ENCODE data around the gene CELSR1. TPM values are rescaled to one million over a fixed set of nuclear protein-coding genes. Genes with fewer than 3 reads are reported as not detected.

The CELSR1 gene
- total RNA-seq, 1 donor from 2014 or later, result 2.1 TPM

- Histone ChIP-seq H3K27ac (ENCODE audit: low read depth, low read length) (no peak overlapping the region), H3K9ac (ENCODE audit: low read depth in 1 of 3, low read length in 3 of 3) (no peak overlapping the region), H3K27me3 (ENCODE audit: control insufficient read depth in 3 of 3, insufficient read depth in 3 of 3, low read length in 3 of 3) (no peaks in the 10 kb centered on the region)
Measured at GRCh38 chr22:46574438-46574992, 37.1 kb upstream of the CELSR1 start.

DNA sequence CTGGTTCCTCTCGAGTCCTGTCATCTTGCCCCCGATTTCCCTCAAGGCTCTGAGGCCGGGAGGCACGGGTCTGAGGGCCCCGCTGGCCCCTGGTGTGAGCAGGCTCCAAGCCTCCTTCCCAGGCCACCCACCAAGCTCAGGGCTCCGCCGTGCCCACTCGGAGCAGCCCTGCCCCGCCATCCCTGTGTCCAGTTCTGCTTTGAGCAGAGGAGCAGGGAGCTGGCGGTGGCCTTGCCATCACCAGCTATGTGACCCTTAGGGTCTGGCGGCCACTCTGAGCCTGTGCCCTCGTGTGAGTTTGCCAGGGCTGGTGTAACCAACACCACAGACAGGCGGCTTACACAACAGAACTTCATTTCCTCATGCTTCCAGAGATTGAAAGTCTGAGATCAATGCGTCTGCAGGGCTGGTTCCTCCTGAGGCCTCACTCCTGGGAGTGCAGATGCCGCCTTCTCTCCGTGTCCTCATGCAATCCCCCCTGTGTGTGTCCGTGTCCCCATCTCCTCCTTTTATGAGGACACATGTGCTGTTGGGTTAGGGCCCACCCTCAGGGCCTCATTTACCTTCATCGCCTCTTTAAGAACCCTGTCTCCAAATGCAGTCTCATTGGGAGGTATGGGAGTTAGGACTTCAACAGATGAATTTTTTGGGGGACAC lies 36.5 kb upstream of the CELSR1 start:
- Histone ChIP-seq H3K4me3 (ENCODE audit: low read length in 3 of 3) (no peak overlapping the region), H3K27ac (ENCODE audit: low read depth, low read length) (no peak overlapping the region), H3K9ac (ENCODE audit: low read depth in 1 of 3, low read length in 3 of 3) (no peak overlapping the region), H3K27me3 (ENCODE audit: control insufficient read depth in 3 of 3, insufficient read depth in 3 of 3, low read length in 3 of 3) (no peaks in the 10 kb centered on the region), H3K4me1 (ENCODE audit: control insufficient read depth in 3 of 3, insufficient read depth in 3 of 3, low read length in 3 of 3) (peaks cover 24 to 28% (median 24%) of the 10 kb centered on the region in 3 donors), H3K36me3 (ENCODE audit: control insufficient read depth in 3 of 3, insufficient read depth in 3 of 3, low read length in 3 of 3) (no peaks in the 10 kb centered on the region), H3K9me3 (ENCODE audit: control insufficient read depth in 3 of 3, low read length in 3 of 3) (peaks cover 0 to 3% (median 0%) of the 10 kb centered on the region in 3 donors)

More at GRCh38 chr22:46574438-46574992, 37.1 kb upstream of the CELSR1 start:
- Histone ChIP-seq H3K36me3 (ENCODE audit: control insufficient read depth in 3 of 3, insufficient read depth in 3 of 3, low read length in 3 of 3) (no peaks in the 10 kb centered on the region), H3K4me1 (ENCODE audit: control insufficient read depth in 3 of 3, insufficient read depth in 3 of 3, low read length in 3 of 3) (peaks cover 30 to 34% (median 30%) of the 10 kb centered on the region in 3 donors), H3K9me3 (ENCODE audit: control insufficient read depth in 3 of 3, low read length in 3 of 3) (peaks cover 0 to 3% (median 0%) of the 10 kb centered on the region in 3 donors), H3K4me3 (ENCODE audit: low read length in 3 of 3) (no peak overlapping the region)

GRCh38 chr22:46572911-46573780 lies 35.7 kb upstream of the CELSR1 start:
- Histone ChIP-seq H3K27ac (ENCODE audit: low read depth, low read length) (no peak overlapping the region), H3K4me1 (ENCODE audit: control insufficient read depth in 3 of 3, insufficient read depth in 3 of 3, low read length in 3 of 3) (peaks cover 16 to 21% (median 17%) of the 10 kb centered on the region in 3 donors), H3K4me3 (ENCODE audit: low read length in 3 of 3) (no peak overlapping the region), H3K9me3 (ENCODE audit: control insufficient read depth in 3 of 3, low read length in 3 of 3) (peaks cover 0 to 3% (median 0%) of the 10 kb centered on the region in 3 donors), H3K36me3 (ENCODE audit: control insufficient read depth in 3 of 3, insufficient read depth in 3 of 3, low read length in 3 of 3) (no peaks in the 10 kb centered on the region), H3K9ac (ENCODE audit: low read depth in 1 of 3, low read length in 3 of 3) (no peak overlapping the region), H3K27me3 (ENCODE audit: control insufficient read depth in 3 of 3, insufficient read depth in 3 of 3, low read length in 3 of 3) (no peaks in the 10 kb centered on the region)

DNA sequence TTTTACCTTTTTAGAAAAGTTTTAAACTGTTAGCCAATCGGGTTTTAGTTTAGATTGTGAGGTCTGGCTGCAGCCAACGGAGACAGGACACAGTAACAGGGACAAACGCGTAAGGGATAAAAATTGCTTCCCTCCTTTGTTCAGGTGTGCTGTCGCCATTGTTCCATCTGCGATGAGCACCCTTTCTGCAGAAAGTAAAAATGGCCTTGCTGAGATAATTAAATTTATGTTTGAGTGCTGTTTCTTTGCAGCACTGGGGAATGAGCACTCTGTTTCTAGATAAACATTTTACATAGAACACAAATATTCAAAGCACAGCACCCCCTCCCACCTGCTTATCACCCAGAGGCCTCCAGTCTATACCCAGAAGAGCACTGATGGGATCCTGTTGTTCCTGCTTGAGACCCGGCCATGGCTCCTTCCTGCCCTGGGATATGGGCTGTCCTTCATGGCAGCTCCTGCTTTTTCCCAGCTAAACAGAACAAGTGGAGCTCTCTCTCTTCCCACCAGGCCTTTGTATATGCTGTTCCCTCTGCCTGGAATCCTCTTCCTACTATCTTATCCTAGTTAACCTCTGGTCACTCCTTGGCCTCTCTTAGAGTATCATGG lies 34.3 kb upstream of the CELSR1 start:
- H3K27ac ChIP-seq (ENCODE audit: low read depth, low read length), result no peak overlapping the region
- no peaks in the 10 kb centered on the region for H3K27me3 ChIP-seq (ENCODE audit: control insufficient read depth in 3 of 3, insufficient read depth in 3 of 3, low read length in 3 of 3)
- peaks cover 10 to 14% (median 10%) of the 10 kb centered on the region in 3 donors for H3K4me1 ChIP-seq (ENCODE audit: control insufficient read depth in 3 of 3, insufficient read depth in 3 of 3, low read length in 3 of 3)
- peaks cover 0 to 3% (median 0%) of the 10 kb centered on the region in 3 donors for H3K9me3 ChIP-seq (ENCODE audit: control insufficient read depth in 3 of 3, low read length in 3 of 3)
- no peak overlapping the region for H3K4me3 ChIP-seq (ENCODE audit: low read length in 3 of 3)
- H3K9ac ChIP-seq (ENCODE audit: low read depth in 1 of 3, low read length in 3 of 3), result no peak overlapping the region
- H3K36me3 ChIP-seq (ENCODE audit: control insufficient read depth in 3 of 3, insufficient read depth in 3 of 3, low read length in 3 of 3), result no peaks in the 10 kb centered on the region

- Histone ChIP-seq H3K9me3 (ENCODE audit: control insufficient read depth in 3 of 3, low read length in 3 of 3) (peaks cover 0 to 3% (median 0%) of the 10 kb centered on the region in 3 donors), H3K4me1 (ENCODE audit: control insufficient read depth in 3 of 3, insufficient read depth in 3 of 3, low read length in 3 of 3) (no peaks in the 10 kb centered on the region), H3K4me3 (ENCODE audit: low read length in 3 of 3) (no peak overlapping the region), H3K9ac (ENCODE audit: low read depth in 1 of 3, low read length in 3 of 3) (no peak overlapping the region), H3K36me3 (ENCODE audit: control insufficient read depth in 3 of 3, insufficient read depth in 3 of 3, low read length in 3 of 3) (no peaks in the 10 kb centered on the region), H3K27me3 (ENCODE audit: control insufficient read depth in 3 of 3, insufficient read depth in 3 of 3, low read length in 3 of 3) (no peaks in the 10 kb centered on the region), H3K27ac (ENCODE audit: low read depth, low read length) (no peak overlapping the region)
Measured at GRCh38 chr22:46569848-46570695, 32.7 kb upstream of the CELSR1 start.

DNA sequence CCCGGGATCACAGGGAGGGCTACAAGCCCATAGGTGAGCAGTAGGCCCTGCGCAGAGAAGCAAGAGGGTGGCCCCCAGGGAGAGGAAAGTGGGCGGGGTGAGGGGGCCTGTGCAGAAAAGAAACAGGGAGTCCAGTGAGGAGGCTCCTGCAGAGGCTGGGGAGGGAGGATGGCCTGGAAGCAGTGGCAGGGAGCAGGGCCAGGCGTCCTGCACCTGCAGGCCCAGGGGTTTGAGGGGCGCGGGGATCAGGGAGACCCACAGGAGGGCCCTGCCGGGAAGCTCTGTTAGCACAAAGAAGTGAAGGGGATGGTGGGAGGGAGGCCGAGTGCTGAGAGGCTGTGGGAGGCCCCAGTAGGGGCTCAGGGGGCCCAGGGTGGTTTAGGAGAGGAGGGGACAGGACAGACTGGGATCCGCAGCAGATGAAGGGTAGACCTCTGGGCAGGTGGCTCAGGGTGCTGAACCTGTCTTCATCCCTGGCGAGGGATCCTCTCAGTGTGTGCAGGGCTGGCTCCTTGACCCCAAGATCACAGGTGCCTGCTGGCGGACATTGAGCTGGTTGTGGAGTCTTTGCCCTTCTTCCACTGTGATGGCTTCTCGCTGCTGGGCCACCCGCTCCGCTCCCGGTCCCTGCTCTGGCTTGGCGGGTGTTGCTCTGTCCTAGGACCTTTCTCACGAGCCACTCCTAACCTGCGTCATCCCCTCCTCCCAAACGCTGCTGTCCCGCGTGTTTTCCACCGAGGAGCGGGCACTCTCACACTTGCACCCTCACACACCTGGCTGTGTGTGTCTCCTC lies 31.8 kb upstream of the CELSR1 start:
- Histone ChIP-seq H3K27ac (ENCODE audit: low read depth, low read length) (no peak overlapping the region), H3K9me3 (ENCODE audit: control insufficient read depth in 3 of 3, low read length in 3 of 3) (peaks cover 0 to 3% (median 0%) of the 10 kb centered on the region in 3 donors), H3K4me1 (ENCODE audit: control insufficient read depth in 3 of 3, insufficient read depth in 3 of 3, low read length in 3 of 3) (no peaks in the 10 kb centered on the region), H3K4me3 (ENCODE audit: low read length in 3 of 3) (no peak overlapping the region), H3K9ac (ENCODE audit: low read depth in 1 of 3, low read length in 3 of 3) (no peak overlapping the region), H3K36me3 (ENCODE audit: control insufficient read depth in 3 of 3, insufficient read depth in 3 of 3, low read length in 3 of 3) (no peaks in the 10 kb centered on the region), H3K27me3 (ENCODE audit: control insufficient read depth in 3 of 3, insufficient read depth in 3 of 3, low read length in 3 of 3) (no peaks in the 10 kb centered on the region)

DNA sequence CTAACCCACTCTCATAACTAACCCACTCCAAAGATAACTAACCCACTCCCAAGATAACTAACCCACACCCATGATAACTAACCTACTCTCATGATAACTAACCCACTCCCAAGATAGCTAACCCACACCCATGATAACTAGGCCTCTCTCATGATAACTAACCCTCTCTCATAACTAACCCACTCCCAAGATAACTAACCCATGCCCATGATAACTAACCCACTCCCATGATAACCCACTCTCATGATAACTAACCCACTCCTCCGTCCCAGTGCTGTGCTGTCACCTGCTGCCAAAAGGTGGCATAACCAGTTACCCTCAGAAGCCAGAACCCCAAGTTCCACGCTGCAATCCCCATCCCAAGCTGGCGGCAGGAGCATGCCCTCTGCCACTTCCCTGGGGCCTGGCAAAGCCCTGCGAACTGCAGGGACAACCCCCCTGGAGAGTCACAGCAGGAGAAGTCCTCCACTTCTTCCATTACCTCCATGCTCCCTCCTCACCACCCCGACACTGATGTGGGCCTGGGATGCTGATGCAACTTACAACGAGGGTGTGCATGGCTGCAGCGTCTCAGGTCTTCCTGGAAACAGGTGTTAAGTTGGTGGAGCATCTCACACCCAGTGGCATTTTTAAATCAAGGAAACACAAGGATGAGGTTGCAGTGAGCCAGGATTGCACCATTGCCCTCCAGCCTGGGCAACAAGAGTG lies 30.8 kb upstream of the CELSR1 start:
- H3K27ac ChIP-seq (ENCODE audit: low read depth, low read length), result no peak overlapping the region
- peaks cover 6 to 9% (median 8%) of the 10 kb centered on the region in 3 donors for H3K4me1 ChIP-seq (ENCODE audit: control insufficient read depth in 3 of 3, insufficient read depth in 3 of 3, low read length in 3 of 3)
- peaks cover 0 to 3% (median 0%) of the 10 kb centered on the region in 3 donors for H3K9me3 ChIP-seq (ENCODE audit: control insufficient read depth in 3 of 3, low read length in 3 of 3)
- H3K4me3 ChIP-seq (ENCODE audit: low read length in 3 of 3), result no peak overlapping the region
- H3K9ac ChIP-seq (ENCODE audit: low read depth in 1 of 3, low read length in 3 of 3), result no peak overlapping the region
- no peaks in the 10 kb centered on the region for H3K27me3 ChIP-seq (ENCODE audit: control insufficient read depth in 3 of 3, insufficient read depth in 3 of 3, low read length in 3 of 3)
- no peaks in the 10 kb centered on the region for H3K36me3 ChIP-seq (ENCODE audit: control insufficient read depth in 3 of 3, insufficient read depth in 3 of 3, low read length in 3 of 3)

DNA sequence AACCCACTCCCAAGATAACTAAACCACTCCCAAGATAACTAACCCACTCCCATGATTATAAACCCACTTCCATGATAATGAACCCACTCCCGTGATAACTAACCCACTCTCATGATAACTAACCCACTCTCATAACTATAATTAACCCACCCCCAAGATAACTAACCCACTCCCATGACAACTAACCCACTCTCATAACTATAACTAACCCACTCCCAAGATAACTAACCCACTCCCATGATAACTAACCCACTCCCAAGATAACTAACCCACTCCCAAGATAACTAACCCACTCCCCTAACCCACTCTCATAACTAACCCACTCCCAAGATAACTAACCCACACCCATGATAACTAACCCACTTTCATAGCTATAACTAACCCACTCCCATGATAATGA lies 30.1 kb upstream of the CELSR1 start:
- H3K9ac ChIP-seq (ENCODE audit: low read depth in 1 of 3, low read length in 3 of 3), result no peak overlapping the region
- H3K4me1 ChIP-seq (ENCODE audit: control insufficient read depth in 3 of 3, insufficient read depth in 3 of 3, low read length in 3 of 3), result peaks cover 6 to 10% (median 9%) of the 10 kb centered on the region in 3 donors
- peaks cover 0 to 3% (median 0%) of the 10 kb centered on the region in 3 donors for H3K9me3 ChIP-seq (ENCODE audit: control insufficient read depth in 3 of 3, low read length in 3 of 3)
- no peaks in the 10 kb centered on the region for H3K36me3 ChIP-seq (ENCODE audit: control insufficient read depth in 3 of 3, insufficient read depth in 3 of 3, low read length in 3 of 3)
- H3K27me3 ChIP-seq (ENCODE audit: control insufficient read depth in 3 of 3, insufficient read depth in 3 of 3, low read length in 3 of 3), result no peaks in the 10 kb centered on the region
- no peak overlapping the region for H3K27ac ChIP-seq (ENCODE audit: low read depth, low read length)
- no peak overlapping the region for H3K4me3 ChIP-seq (ENCODE audit: low read length in 3 of 3)
